ENCODE results near the gene YAF2.
"Not testable (repeated sequence)": the region's sequence is repeated elsewhere in the genome, so short reads cannot be mapped to it uniquely, and the experiment has no call there.

Gene YAF2

DNA sequence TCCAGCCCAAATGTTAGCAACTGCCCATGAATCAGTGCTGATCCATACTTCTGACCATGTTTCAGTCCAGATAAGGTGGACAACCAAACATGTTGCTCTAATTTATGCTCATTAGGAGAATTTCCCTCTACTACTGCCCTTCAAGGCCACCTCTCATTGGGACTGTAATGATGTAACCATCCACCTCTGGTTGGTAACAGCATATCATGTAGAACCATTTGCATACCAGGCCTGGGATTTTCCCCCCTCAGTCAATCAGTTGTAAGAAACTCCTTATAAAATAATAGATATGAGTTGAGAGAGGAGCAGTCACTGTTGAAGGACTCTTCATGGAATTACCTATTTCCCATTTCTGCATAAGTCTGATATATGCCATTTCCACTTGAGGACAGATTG is 17.8 kb upstream of the YAF2 start:
- no peak overlapping the region for H3K27ac ChIP-seq (ENCODE audit: low read length)
- H3K27me3 ChIP-seq (ENCODE audit: insufficient read depth, low read length, poor library complexity), result no peaks in the 10 kb centered on the region

DNA sequence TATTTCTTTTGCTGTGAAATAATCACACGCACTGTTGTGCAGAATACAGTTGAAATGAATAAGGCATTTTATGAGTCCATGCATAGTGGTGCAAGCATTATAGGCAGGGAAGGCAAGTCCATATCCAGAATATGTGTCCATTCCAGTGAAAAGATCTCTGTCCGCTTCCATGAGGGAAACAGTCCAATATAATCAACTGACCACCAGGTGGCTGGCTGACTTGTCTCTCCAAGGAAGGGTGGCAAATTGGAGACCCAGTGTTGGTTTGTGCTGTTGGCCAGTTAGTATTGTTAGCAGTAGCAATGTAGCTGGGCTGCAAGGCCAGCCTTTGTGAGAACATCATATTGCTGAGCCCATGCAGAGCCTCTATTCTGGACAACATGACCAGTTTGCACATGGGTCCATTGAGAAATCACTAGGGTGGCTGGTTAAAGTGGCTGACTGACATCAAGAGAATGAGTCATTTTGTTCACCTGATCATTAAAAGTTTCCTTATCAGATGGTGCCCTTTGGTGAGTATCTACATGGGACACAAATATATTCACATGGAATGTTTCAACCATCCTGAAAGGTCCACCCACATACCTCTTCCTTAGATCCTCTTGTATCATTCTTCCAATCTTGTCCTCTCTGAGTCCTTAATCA is 17.3 kb upstream of the YAF2 start:
- Histone ChIP-seq H3K79me2 (ENCODE audit: insufficient read depth, low read length) (no peaks in the 10 kb centered on the region), H3K4me1 (ENCODE audit: insufficient read depth, low read length) (no peaks in the 10 kb centered on the region), H3K4me2 (ENCODE audit: insufficient read depth, low read length) (no peak overlapping the region), H3K9me3 (ENCODE audit: insufficient read depth, low read length, severe bottlenecking) (no peaks in the 10 kb centered on the region), H3K4me3 (ENCODE audit: low read depth in 1 of 2, low read length in 2 of 2) (no peak overlapping the region), H3K27me3 (ENCODE audit: insufficient read depth, low read length, poor library complexity) (no peaks in the 10 kb centered on the region), H3K27ac (ENCODE audit: low read length) (no peak overlapping the region), H3K36me3 (ENCODE audit: insufficient read depth, low read length) (no peaks in the 10 kb centered on the region), H3K9ac (ENCODE audit: low read depth, low read length) (no peak overlapping the region), H4K20me1 (ENCODE audit: insufficient read depth, low read length) (no peaks in the 10 kb centered on the region), H2AFZ (ENCODE audit: low read depth, low read length) (no peak overlapping the region)
- ATAC-seq (ENCODE audit: insufficient read depth, low read depth) (no peak), DNase-seq (no peak)
- TF ChIP-seq EZH2 (IDR thresholded peaks at IDR 0.05; ENCODE audit: borderline replicate concordance, low read depth, low read length, severe bottlenecking) (no peak), CTCF (IDR thresholded peaks at IDR 0.05; ENCODE audit: borderline replicate concordance, extremely low read depth, low read length, poor library complexity, severe bottlenecking) (no peak)

More for the DNA sequence above, 17.8 kb upstream of the YAF2 start:
- no peaks in the 10 kb centered on the region for H3K9me3 ChIP-seq (ENCODE audit: insufficient read depth, low read length, severe bottlenecking)
- H3K4me1 ChIP-seq (ENCODE audit: insufficient read depth, low read length), result no peaks in the 10 kb centered on the region
- no peak overlapping the region for H3K9ac ChIP-seq (ENCODE audit: low read depth, low read length)
- H3K36me3 ChIP-seq (ENCODE audit: insufficient read depth, low read length), result no peaks in the 10 kb centered on the region
- DNase-seq (no peak), ATAC-seq (ENCODE audit: insufficient read depth, low read depth) (no peak)
- H2AFZ ChIP-seq (ENCODE audit: low read depth, low read length), result no peak overlapping the region
- no peak overlapping the region for H3K4me2 ChIP-seq (ENCODE audit: insufficient read depth, low read length)
- no peaks in the 10 kb centered on the region for H3K79me2 ChIP-seq (ENCODE audit: insufficient read depth, low read length)
- no peak overlapping the region for H3K4me3 ChIP-seq (ENCODE audit: low read depth in 1 of 2, low read length in 2 of 2)
- TF ChIP-seq CTCF (IDR thresholded peaks at IDR 0.05; ENCODE audit: borderline replicate concordance, extremely low read depth, low read length, poor library complexity, severe bottlenecking), result no peak
- no peak for TF ChIP-seq EZH2 (IDR thresholded peaks at IDR 0.05; ENCODE audit: borderline replicate concordance, low read depth, low read length, severe bottlenecking)
- H4K20me1 ChIP-seq (ENCODE audit: insufficient read depth, low read length), result no peaks in the 10 kb centered on the region

- ATAC-seq (ENCODE audit: insufficient read depth, low read depth); DNase-seq; H3K4me2 ChIP-seq (ENCODE audit: insufficient read depth, low read length); H3K9me3 ChIP-seq (ENCODE audit: insufficient read depth, low read length, severe bottlenecking); H2AFZ ChIP-seq (ENCODE audit: low read depth, low read length); H3K27me3 ChIP-seq (ENCODE audit: insufficient read depth, low read length, poor library complexity); H4K20me1 ChIP-seq (ENCODE audit: insufficient read depth, low read length); H3K27ac ChIP-seq (ENCODE audit: low read length); H3K4me3 ChIP-seq (ENCODE audit: low read depth in 1 of 2, low read length in 2 of 2); H3K79me2 ChIP-seq (ENCODE audit: insufficient read depth, low read length); H3K9ac ChIP-seq (ENCODE audit: low read depth, low read length); H3K4me1 ChIP-seq (ENCODE audit: insufficient read depth, low read length); H3K36me3 ChIP-seq (ENCODE audit: insufficient read depth, low read length): not testable (repeated sequence)
These were observed 14.6 kb upstream of the YAF2 start for GRCh38 chr12:42252645-42253044.

DNA sequence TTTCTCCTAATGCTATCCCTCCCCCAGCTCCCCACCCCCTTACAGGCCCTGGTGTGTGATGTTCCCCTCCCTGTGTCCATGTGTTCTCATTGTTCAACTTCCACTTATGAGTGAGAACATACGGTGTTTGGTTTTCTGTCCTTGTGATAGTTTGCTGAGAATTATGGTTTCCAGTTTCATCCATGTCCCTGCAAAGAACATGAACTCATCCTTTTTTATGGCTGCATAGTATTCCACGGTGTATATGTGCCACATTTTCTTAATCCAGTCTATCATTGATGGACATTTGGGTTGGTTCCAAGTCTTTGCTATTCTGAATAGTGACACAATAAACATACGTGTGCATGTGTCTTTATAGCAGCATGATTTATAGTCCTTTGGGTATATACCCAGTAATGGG is 11.0 kb upstream of the YAF2 start:
- not testable (repeated sequence) for H3K4me1 ChIP-seq (ENCODE audit: insufficient read depth, low read length); H3K27ac ChIP-seq (ENCODE audit: low read length); H4K20me1 ChIP-seq (ENCODE audit: insufficient read depth, low read length); H3K36me3 ChIP-seq (ENCODE audit: insufficient read depth, low read length); ATAC-seq (ENCODE audit: insufficient read depth, low read depth); H3K4me3 ChIP-seq (ENCODE audit: low read depth in 1 of 2, low read length in 2 of 2); H3K9me3 ChIP-seq (ENCODE audit: insufficient read depth, low read length, severe bottlenecking); H3K79me2 ChIP-seq (ENCODE audit: insufficient read depth, low read length); H3K9ac ChIP-seq (ENCODE audit: low read depth, low read length); H2AFZ ChIP-seq (ENCODE audit: low read depth, low read length); H3K27me3 ChIP-seq (ENCODE audit: insufficient read depth, low read length, poor library complexity); DNase-seq; H3K4me2 ChIP-seq (ENCODE audit: insufficient read depth, low read length)

Measured in DND-41 (cell line).